T-helper 2 cell treated with Interferon-gamma antibody and Interleukin-4, amounts not matched to agents 5 μg/mL and 100 μg/mL, for 36 hours (primary cell): ENCODE results near the gene DNAH3.
A peak's percentile ranks its signal among the peaks of the same experiment; 100 is the strongest.
"Not testable (repeated sequence)": the region's sequence is repeated elsewhere in the genome, so short reads cannot be mapped to it uniquely, and the experiment has no call there.

Experiments used
- DNase-seq: peaks from one replicate; pipeline ENCODE4 v3.0.0; 2021; ENCODE audit warnings: low spot score
- H3K27ac Mint-ChIP-seq: one replicate; pipeline ENCODE4 v1.8.0; 2021; ENCODE audit warnings: mild to moderate bottlenecking, mixed read lengths
- H3K27me3 Mint-ChIP-seq: one replicate; pipeline ENCODE4 v1.8.0; 2021; ENCODE audit warnings: low read depth, mixed read lengths
- H3K36me3 Mint-ChIP-seq: one replicate; pipeline ENCODE4 v1.8.0; 2021; ENCODE audit warnings: low read depth, mixed read lengths
- H3K4me1 Mint-ChIP-seq: one replicate; pipeline ENCODE4 v1.8.0; 2021; ENCODE audit warnings: low read depth, mixed read lengths
- H3K4me3 Mint-ChIP-seq: one replicate; pipeline ENCODE4 v1.8.0; 2022; ENCODE audit warnings: mild to moderate bottlenecking, moderate library complexity, mixed read lengths
- H3K9me3 Mint-ChIP-seq: one replicate; pipeline ENCODE4 v1.8.0; 2021; ENCODE audit warnings: mixed read lengths

DNAH3 gene

GRCh38 chr16:21125191-21125590, 25.5 kb downstream of the DNAH3 start:
- no peaks in the 10 kb centered on the region for H3K9me3 Mint-ChIP-seq
- no peaks in the 10 kb centered on the region for H3K36me3 Mint-ChIP-seq
- DNase-seq = no peak
- no peaks in the 10 kb centered on the region for H3K4me1 Mint-ChIP-seq
- H3K4me3 Mint-ChIP-seq = no peak overlapping the region
- no peak overlapping the region for H3K27ac Mint-ChIP-seq
- peaks cover 4% of the 10 kb centered on the region for H3K27me3 Mint-ChIP-seq

GRCh38 chr16:21120976-21121520, 29.6 kb downstream of the DNAH3 start:
- Mint-ChIP-seq H3K9me3 (peaks cover 12% of the 10 kb centered on the region), H3K4me1 (peaks cover 2% of the 10 kb centered on the region), H3K4me3 (no peak overlapping the region), H3K27me3 (peaks cover 4% of the 10 kb centered on the region), H3K27ac (no peak overlapping the region), H3K36me3 (peaks cover 3% of the 10 kb centered on the region)
- DNase-seq = no peak

GRCh38 chr16:21117567-21117966, 33.1 kb downstream of the DNAH3 start:
- DNase-seq = no peak
- H3K9me3 Mint-ChIP-seq = peaks cover 12% of the 10 kb centered on the region
- H3K4me1 Mint-ChIP-seq = peaks cover 2% of the 10 kb centered on the region
- no peak overlapping the region for H3K27ac Mint-ChIP-seq
- no peak overlapping the region for H3K4me3 Mint-ChIP-seq
- H3K27me3 Mint-ChIP-seq = no peaks in the 10 kb centered on the region
- H3K36me3 Mint-ChIP-seq = peaks cover 3% of the 10 kb centered on the region

GRCh38 chr16:21116148-21116693, 34.4 kb downstream of the DNAH3 start:
- Mint-ChIP-seq H3K27me3 (no peaks in the 10 kb centered on the region), H3K4me3 (peak overlapping the region; percentile 66), H3K4me1 (peaks cover 2% of the 10 kb centered on the region), H3K9me3 (peaks cover 12% of the 10 kb centered on the region), H3K27ac (peak overlapping the region; percentile 32), H3K36me3 (peaks cover 3% of the 10 kb centered on the region)
- DNase-seq = no peak

- not testable (repeated sequence) for H3K4me1 Mint-ChIP-seq, H3K27ac Mint-ChIP-seq, H3K36me3 Mint-ChIP-seq, H3K27me3 Mint-ChIP-seq, H3K4me3 Mint-ChIP-seq, DNase-seq
- peaks cover 12% of the 10 kb centered on the region for H3K9me3 Mint-ChIP-seq
Observed at GRCh38 chr16:21115551-21115950, 35.1 kb downstream of the DNAH3 start.

GRCh38 chr16:21103941-21104860, 46.4 kb downstream of the DNAH3 start:
- Mint-ChIP-seq H3K4me3 (no peak overlapping the region), H3K4me1 (no peaks in the 10 kb centered on the region), H3K27me3 (peaks cover 13% of the 10 kb centered on the region), H3K9me3 (no peaks in the 10 kb centered on the region), H3K36me3 (no peaks in the 10 kb centered on the region), H3K27ac (no peak overlapping the region)
- DNase-seq = no peak

GRCh38 chr16:21101631-21102420, 48.8 kb downstream of the DNAH3 start:
- no peaks in the 10 kb centered on the region for H3K36me3 Mint-ChIP-seq
- no peaks in the 10 kb centered on the region for H3K9me3 Mint-ChIP-seq
- no peak overlapping the region for H3K27ac Mint-ChIP-seq
- DNase-seq = no peak
- no peak overlapping the region for H3K4me3 Mint-ChIP-seq
- no peaks in the 10 kb centered on the region for H3K4me1 Mint-ChIP-seq
- peaks cover 29% of the 10 kb centered on the region for H3K27me3 Mint-ChIP-seq

GRCh38 chr16:21100447-21100846, 50.2 kb downstream of the DNAH3 start:
- no peaks in the 10 kb centered on the region for H3K4me1 Mint-ChIP-seq
- H3K27me3 Mint-ChIP-seq = peaks cover 36% of the 10 kb centered on the region
- H3K9me3 Mint-ChIP-seq = no peaks in the 10 kb centered on the region
- H3K4me3 Mint-ChIP-seq = no peak overlapping the region
- H3K36me3 Mint-ChIP-seq = no peaks in the 10 kb centered on the region
- H3K27ac Mint-ChIP-seq = no peak overlapping the region
- no peak for DNase-seq

- no peak overlapping the region for H3K27ac Mint-ChIP-seq
- no peaks in the 10 kb centered on the region for H3K9me3 Mint-ChIP-seq
- peaks cover 41% of the 10 kb centered on the region for H3K27me3 Mint-ChIP-seq
- no peak for DNase-seq
- H3K4me3 Mint-ChIP-seq = no peak overlapping the region
- H3K36me3 Mint-ChIP-seq = no peaks in the 10 kb centered on the region
- H3K4me1 Mint-ChIP-seq = no peaks in the 10 kb centered on the region
Observed at GRCh38 chr16:21097151-21097550, 53.5 kb downstream of the DNAH3 start.

GRCh38 chr16:21094719-21095118, 55.9 kb downstream of the DNAH3 start:
- H3K4me3 Mint-ChIP-seq, H3K9me3 Mint-ChIP-seq, DNase-seq, H3K27ac Mint-ChIP-seq, H3K4me1 Mint-ChIP-seq, H3K36me3 Mint-ChIP-seq: not testable (repeated sequence)
- peaks cover 50% of the 10 kb centered on the region for H3K27me3 Mint-ChIP-seq

- DNase-seq = no peak
- Mint-ChIP-seq H3K27ac (no peak overlapping the region), H3K36me3 (no peaks in the 10 kb centered on the region), H3K4me1 (no peaks in the 10 kb centered on the region), H3K9me3 (no peaks in the 10 kb centered on the region), H3K4me3 (no peak overlapping the region), H3K27me3 (peaks cover 51% of the 10 kb centered on the region)
Observed at GRCh38 chr16:21092951-21093350, 57.7 kb downstream of the DNAH3 start.

- no peaks in the 10 kb centered on the region for H3K4me1 Mint-ChIP-seq
- H3K9me3 Mint-ChIP-seq = no peaks in the 10 kb centered on the region
- H3K27me3 Mint-ChIP-seq = peaks cover 38% of the 10 kb centered on the region
- no peaks in the 10 kb centered on the region for H3K36me3 Mint-ChIP-seq
- no peak overlapping the region for H3K4me3 Mint-ChIP-seq
- H3K27ac Mint-ChIP-seq = no peak overlapping the region
- no peak for DNase-seq
Observed at GRCh38 chr16:21088646-21089538, 61.8 kb downstream of the DNAH3 start.

- Mint-ChIP-seq H3K27ac (no peak overlapping the region), H3K9me3 (no peaks in the 10 kb centered on the region), H3K4me3 (no peak overlapping the region), H3K27me3 (peaks cover 38% of the 10 kb centered on the region), H3K4me1 (no peaks in the 10 kb centered on the region), H3K36me3 (no peaks in the 10 kb centered on the region)
- DNase-seq = no peak
Observed at GRCh38 chr16:21088143-21088542, 62.5 kb downstream of the DNAH3 start.
